ENCODE measurements around the gene UGT1A5.

The UGT1A5 gene

DNA sequence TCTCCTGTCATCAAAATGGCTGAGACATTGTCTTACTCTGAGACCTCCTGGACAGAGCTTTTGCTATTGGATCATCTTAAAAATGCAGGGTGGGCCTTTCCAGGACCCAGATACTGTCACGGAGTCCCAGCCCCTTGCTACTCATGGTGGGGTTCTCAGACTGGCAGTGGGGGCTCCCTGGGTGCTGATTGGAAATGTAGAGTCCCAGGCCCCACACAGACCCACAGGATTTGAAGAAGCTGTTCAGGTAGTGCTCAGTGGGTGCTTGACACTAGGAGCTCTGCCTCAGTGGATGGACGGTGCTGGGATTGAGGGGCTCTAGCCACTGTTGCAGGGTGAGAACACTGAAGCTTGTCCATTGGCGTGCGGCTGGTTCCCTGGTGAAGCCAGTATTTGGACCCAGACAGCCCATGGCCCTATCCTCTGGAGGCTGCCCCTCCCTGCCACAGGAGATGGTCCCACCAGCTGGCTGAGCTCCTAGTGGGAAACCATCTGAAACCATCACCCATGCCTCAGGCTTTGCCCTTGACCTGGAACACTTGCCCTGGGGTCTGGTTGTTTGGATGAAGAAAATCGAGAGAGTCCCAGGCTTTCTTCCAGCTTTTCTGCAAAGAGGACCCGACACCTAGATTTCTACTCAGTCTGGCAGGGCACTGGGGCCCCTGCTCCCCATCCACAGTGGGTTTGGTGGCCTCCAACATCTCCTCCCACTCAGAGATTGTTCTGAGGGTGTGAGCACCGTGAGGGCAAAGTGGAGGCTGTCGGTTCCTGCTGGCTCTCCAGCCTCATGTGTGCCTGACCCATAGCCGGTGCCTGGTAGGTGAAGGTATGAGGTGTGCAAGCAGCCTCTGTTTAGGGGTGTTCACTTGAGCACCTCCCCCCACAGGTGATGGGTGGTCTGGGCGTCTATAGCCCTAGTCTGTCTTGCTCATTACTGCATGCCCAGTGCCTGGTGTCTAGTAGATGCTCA is 95.5 kb downstream of the UGT1A5 start:
- no peak for DNase-seq (ENCODE audit: low read depth, low spot score)

DNA sequence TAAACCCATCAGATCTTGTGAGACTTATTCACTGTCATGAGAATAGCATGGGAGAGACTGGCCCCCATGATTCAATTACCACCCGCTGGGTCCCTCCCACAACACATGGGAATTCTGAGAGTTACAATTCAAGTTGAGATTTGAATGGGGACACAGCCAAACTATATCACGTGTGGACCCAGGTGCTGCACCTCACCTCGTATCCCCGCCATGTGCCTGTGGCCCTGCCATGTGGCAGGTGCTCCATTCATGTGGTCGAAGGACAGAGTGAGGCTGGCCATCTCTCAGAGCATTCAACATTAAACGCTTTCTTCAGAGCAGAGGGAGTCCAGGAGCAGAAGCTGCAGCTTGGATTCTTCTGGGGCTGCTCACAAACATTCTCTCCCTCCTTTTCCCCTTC is 97.7 kb downstream of the UGT1A5 start:
- DNase-seq (ENCODE audit: low read depth, low spot score): no peak

DNA sequence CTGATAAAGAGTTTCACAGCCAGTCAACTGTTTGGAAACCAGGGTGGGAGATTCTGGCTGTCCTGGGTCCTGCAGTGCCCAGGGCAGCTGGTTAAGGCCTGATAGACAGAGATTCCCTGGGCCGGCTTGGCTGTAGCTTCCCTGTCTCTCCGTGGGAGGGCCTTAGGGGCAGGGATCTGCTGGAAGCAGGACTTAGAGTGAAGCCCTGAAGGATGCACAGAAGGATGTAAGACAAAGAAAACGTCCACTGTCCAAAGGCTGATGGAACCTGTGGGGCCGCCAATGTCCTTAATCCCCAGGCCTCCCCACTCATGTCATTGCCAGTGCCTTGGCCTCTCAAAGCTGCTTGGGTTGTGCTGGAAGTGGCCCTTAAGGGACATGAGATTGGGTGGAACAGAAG is 98.4 kb downstream of the UGT1A5 start:
- DNase-seq (ENCODE audit: low read depth, low spot score): no peak

DNA sequence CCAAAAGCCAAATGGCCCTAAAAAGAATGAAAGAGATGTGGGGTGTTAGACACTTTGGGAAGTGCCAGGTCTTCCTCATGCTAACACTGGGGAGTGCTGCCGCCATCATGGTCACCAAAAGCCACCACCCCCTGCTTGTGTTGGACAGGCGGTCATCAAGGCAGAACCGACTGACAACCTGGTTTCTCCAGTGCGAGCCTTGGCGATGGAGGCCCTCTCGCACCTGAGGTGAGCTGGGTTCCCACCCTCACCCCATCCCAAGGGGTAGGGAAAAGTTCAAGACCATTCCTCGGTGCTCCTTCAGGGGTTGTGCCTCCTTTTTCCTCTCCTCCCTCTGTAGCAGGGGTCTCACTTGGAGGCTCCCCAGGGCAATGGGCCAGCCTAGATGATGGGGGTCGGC is 99.0 kb downstream of the UGT1A5 start:
- DNase-seq (ENCODE audit: low read depth, low spot score): no peak

DNA sequence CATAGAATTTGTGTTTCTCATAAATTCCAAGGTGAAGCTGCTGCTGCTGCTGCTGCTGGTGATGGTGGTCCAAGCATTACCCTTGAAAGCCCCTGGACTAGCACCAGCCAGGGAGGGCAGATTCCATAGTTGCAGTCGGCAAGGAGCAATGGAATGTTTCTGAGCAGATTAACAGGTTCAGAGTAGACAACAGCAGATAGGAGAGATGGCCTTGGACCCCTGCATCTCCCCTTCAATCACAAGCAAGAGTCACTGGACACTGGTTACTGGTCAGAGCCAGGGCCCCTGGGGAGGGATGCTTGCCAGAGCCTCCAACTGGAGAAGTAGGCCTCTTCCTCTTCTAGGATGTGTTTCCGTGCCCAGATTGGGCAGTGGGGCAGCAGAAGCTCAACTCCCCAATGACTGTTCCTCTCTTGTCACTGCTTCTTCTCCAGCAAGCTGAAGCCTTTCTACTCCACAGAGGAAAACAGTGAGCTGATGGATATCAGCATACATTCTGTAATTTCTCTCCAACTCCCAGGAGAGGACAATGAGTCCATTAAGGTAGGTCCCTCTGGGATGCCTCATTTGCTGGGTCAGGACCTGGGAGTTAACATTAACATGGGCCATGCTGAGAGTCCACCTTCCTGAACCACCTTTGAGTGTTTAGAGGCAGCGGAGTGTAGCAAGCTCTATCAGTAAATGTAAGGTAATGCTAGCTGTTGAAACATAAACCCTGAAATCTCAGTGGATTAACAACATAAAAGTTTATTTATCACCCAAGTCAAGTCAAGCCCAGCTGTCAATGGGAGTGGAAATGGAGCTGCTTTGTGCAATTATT is 100.7 kb downstream of the UGT1A5 start:
- DNase-seq (ENCODE audit: low read depth, low spot score): no peak

DNA sequence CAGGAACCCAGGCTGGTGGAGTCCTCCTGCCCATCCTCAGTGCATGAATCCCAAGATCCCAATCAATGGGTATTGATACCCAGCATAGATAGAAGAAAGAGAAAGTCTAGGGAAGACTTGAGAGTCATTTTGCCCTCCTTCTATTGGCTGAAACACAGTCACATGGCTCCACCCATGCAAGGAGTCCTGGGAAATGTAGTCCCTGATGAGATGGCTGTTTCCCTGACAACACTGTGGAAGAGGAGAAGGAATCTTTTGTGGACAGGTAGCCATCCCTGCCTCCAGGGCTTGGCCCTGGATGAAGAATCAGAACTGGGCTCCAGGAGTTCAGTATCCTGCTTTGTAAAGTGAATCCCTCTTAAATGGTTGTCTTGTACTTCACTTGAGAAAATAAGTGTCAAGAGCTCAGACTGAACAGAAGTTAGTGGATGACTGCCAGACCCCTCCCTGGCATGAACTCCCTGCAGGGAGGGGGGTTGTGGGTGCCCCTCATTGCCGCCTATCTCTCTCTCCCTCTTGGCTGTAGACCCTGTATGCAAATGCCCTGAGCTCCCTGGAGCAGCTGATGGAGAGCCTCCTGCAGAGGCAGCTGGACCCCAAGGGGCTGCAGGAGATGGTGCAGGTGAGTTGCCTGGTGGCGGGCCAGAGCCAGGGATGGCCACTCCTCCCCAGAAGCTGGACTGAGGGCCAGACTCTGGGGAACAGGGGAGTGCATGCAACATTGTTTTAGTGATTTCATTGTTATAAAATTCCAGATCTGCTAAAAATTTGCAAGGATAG is 101.5 kb downstream of the UGT1A5 start:
- DNase-seq (ENCODE audit: low read depth, low spot score): no peak

DNA sequence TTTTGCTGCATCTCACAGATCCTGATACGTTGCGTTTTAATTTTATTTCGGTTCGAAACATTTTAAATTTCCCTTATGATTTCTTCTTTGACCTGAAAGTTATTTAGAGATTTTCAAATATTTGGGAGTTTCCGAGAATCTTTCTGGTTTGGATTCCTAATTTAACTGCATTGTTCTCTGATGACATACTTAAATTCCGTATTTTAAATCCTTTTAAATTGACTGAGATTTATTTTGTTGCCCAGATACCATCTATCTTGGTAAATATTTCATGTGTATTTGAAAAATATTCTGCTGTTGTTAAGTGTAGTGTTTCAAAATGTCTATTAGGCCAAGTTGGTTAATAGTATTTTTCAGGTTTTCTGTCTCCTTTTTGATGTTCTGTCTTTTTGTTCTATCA is 103.2 kb downstream of the UGT1A5 start:
- DNase-seq (ENCODE audit: low read depth, low spot score): no peak

DNA sequence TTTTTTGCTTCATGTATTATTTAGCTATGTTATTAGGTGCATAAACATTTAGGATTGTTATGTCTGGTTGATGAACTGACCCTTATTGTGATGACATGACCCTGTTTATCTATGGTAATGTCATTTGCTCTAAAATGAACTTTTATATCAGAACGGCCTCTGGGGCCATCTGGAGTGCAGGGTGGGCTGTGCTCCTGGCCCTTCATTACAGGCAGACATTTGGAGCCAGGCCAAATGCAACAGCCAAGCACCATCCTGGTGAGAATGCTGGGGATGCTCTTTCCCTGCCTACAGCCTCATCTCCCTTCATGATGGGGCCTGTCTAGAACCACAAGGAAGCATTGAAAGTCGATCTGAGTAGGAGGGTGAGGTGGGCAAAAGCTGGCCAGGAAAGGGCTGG is 103.6 kb downstream of the UGT1A5 start:
- DNase-seq (ENCODE audit: low read depth, low spot score): no peak

DNA sequence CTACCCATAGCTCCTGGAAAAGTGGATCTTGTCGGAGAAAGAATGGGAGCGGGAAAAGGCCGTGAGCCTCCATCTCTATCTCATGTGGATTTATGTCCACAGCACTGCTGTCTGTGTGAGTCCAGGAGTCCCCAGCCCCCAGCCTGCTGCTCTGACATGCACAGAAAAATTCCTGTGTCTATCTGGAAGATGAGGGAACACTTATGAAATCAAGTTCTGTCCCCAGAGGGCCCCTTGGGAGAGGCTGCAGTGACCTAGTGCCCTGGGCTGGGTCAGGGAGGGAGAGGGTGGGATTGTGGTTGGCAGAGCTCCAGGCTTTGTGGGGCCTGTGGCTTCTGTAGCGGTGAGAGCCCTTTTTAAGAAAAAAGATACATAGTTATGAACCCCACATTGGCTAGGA is 104.1 kb downstream of the UGT1A5 start:
- DNase-seq (ENCODE audit: low read depth, low spot score): no peak

DNA sequence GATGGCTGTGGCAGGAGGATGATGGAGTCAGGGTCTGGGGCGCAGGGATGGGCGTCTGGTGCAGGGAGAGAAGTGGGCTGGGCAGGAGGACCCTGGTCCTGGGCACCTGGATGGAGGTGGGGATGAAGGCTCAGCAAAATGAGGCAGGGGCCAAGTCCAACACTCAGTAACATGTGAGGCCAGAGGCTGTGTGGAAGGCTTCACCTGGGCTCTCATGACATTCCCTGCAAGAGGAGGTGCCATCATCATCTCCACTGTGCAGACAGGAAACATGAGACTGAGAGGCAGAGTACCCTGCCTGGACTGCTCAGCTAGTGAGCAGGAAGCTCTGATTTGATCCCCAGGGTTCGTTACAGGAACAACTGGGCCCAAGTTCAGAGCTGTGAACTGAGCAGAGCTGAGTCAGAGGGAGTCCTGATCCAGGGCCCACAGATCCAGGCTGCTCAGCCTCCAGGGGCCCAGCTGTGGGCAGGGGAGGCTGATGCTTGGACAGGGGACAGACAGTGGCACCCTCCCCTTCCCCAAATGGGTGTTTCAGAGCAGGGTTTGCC is 104.7 kb downstream of the UGT1A5 start:
- no peak for DNase-seq (ENCODE audit: low read depth, low spot score)

DNA sequence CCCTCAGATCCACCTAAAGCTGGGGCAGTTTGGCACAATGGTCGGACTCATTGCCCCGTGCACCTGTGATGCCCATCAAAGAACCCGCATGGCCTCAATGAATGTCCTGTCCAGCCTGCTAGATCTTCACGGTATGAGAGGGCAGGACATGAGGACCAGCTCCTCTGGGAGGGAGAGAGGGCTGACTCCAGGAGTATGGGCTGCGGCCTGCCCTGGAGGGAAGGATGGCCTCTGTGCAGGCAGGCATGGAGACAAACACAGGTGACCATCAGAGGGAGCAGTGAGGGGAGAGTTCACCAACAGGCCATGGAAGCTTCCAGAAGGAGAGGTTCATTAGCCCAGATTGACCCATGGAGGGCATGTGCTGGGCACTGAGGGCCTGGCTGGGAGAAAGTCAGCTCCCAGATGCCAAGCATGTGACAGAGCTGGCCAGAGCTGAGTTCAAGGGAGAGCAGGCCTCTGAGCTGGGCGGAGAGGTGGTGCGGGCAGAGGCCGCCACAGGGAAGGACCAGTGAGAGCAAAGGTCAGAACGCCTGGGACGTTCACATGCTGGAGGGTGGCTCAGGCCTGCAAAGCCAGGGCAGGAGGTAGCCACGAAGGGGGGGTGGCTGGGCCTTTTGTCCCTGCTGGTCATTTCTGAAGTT is 105.4 kb downstream of the UGT1A5 start:
- no peak for DNase-seq (ENCODE audit: low read depth, low spot score)

DNA sequence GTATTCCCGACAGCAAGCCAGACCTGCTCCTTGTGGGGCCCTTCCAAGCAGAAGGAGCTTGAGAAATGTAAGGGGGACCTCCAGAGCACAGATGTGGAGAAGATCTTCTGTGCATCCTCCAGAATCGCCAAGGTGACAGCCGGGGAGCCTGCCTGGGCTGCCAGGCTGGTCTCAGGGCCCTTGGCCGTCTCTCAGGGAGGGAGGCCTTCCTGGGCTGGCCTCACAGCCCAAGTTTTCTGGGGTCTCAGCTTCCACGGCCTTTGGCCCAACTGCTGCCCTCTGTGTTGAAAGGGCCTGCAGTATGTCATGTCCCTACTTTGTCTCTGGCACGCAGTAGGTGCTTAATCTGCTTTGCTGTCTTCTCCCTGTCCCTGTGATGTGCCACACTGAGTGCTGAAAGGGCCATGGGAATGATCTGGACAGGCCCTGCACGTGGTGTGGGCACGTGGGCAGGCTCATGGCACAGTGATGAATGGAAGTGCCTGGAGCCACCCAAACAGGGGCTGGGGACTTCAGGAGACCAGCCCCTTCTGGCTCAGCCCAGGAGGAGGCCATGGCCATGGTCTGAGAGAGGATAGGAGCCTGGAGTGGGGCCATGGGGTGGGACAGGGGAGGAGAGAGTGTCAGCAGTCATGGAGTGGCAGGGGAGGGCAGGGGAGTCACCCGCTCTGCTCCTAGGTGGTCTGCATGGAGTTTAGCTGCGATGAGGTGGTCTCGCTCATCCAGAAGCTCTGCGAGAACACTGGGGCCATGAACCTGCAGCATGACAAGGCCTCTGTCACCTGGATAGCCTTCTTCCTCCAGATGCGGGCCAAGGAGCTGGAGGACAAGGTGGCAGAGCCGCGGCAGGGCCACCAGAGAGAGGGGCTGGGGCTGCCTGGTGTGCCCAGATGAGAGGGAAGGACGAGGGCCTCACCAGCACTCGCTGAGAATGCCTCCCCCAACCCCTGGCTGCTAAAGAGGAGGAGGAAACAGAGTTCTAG is 106.2 kb downstream of the UGT1A5 start:
- DNase-seq (ENCODE audit: low read depth, low spot score): no peak

DNA sequence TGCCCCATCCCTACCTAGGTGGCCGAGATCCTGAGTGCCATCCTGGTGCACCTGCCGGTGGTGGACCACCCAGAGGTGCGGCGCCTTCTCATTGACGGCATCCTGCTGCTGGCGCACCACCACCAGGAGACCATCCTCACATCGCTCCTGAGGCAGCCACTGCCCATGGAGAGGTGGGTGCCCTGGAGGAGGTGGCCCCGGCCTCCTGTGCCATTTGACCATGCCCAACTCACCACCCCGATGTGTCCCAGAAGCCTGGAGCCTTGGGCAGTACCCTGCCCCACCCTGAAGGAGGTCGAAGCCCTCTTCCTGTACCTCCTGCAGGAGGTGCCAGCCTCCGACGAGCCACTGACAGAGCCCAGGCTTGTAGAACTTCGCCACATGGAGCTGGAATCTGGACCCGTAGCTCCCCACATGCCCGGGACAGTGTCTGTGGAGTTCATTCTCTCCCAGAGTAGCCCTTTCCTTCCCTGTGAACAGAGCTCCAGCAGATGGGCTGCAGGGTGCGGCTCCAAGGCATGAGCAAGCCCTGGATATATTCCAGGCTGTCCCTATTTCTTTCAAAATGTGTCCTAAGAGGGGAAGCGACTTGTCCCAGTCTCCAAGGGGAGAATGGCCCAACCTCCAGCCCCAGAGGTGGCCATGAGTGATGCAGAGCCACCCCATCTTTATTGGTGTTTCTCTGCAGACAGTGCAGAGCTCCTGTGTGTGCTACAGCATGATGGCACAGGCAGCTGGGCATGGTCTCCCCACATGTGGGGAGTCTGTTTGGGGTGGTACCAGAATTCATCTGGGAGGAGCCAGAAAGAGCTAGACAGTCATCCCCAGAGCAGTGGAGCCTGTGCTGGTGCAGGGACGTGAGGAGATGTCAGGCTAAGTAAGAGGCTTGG is 107.4 kb downstream of the UGT1A5 start:
- DNase-seq (ENCODE audit: low read depth, low spot score): no peak

DNA sequence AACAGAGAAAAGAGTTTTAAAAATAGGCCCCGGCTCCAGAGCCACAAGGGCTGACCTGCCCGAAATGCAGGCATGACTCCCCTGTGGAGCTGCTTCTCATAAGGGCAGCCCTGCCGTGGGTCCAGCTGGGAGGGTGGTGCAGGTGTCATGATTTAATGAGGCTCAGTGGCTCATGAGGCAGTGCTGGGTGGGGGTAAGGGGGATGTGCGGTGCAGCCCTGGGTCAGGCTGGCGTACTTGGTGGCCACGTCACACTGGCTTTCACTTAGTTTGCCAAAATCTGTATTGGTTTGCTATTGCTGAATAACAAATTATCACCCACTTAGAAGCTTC is 108.0 kb downstream of the UGT1A5 start:
- no peak for DNase-seq (ENCODE audit: low read depth, low spot score)

DNA sequence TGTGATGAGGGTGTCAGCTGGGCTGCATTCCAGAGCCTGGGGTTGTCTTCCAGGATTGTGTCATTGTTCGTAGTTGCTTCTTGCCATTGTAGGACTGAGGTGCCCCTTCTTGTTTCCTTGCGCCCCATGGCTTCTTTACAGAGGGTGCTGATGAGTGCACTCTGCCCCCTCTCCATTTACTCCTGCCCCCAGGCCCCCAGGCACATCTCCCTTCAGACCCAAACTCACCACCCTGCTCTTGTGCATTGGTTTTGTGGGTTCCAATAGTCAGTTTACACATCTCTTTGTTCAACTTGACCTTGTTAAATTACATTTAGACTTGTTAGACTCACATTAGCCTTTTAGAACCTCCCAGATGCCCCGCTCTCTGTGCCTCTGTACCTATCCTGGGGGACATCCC is 108.5 kb downstream of the UGT1A5 start:
- DNase-seq (ENCODE audit: low read depth, low spot score): no peak

DNA sequence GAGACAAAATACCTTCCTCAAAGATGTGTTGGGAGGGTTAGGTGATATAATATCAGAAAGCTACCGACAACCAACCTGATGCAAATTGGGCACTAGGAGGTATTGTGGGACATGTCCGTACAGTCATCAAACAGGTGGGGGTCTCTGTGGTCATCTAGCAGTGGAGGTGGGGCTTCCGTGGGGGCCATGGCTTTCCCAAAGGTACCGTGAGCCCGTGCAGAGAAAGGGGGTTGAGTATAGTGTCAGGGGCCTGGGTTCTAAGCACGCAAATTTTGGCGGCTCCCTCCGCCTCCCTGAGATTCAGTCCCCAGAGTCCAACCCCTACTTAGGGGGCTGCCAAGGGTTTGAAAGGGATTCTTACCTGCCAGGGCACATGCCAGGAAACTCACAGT is 109.0 kb downstream of the UGT1A5 start:
- DNase-seq (ENCODE audit: low read depth, low spot score): no peak

DNA sequence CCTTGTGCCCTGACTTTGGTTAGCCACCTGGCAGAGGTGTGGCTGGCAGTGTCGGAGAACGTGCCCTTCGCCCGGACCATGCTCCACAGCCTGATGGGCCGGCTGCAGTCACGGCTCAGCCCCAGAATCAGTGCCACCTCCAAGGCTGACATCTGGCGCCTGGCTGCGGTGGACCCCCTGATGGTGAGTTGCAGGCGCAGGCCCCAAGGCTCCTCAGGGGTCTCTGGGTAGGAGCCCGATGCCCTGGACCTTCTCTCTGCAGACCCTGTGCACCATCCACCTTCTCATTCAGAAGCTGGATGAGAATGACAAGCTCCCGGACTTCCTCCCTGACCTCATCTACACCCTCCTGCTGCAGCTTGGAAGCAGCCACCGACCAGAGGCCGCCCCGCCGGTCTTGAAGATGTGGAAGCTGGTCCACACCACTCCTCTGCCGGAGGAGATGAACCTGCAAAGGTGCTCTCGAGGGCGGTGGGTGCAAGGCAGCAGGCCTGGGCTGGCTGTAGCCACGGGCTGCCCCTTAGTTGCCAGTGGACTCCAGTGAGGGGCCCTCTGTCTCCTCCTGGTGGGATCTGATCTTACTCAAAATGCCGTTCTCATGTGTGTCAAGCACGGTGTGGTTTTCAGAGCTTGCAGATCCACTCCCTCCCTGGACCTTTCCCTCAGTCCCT is 109.5 kb downstream of the UGT1A5 start:
- no peak for DNase-seq (ENCODE audit: low read depth, low spot score)

All from iPS DF 19.7 (cell line).